ENCODE results near the gene PLXND1. TPM values are rescaled to one million over a fixed set of nuclear protein-coding genes. Genes with fewer than 3 reads are reported as not detected.

The PLXND1 gene
- total RNA-seq, 4 donors from 2014 or later = 155 to 300 (median 197) TPM

- WGBS, 2 donors = 6 to 63% methylated on average over 4 to 9 of the region's 16 CpGs
- TF ChIP-seq EP300 (IDR thresholded peaks at IDR 0.05) = no peak
- Histone ChIP-seq H3K9me3 (no peaks in the 10 kb centered on the region), H3K36me3 (peaks cover 0 to 82% (median 7%) of the 10 kb centered on the region in 3 donors), H3K4me1 (peaks cover 0 to 99% (median 80%) of the 10 kb centered on the region in 4 donors), H3K4me3 (no peak overlapping the region), H3K27ac (peak overlapping the region; percentile 69 to 95 (median 86)), H3K27me3 (no peaks in the 10 kb centered on the region)
- no peak for DNase-seq (ENCODE audit: low spot score in 2 of 2)
Observed at GRCh38 chr3:129560269-129560787, 46.1 kb downstream of the PLXND1 start.

- Histone ChIP-seq H3K9me3 (no peaks in the 10 kb centered on the region), H3K4me3 (no peak overlapping the region), H3K27me3 (no peaks in the 10 kb centered on the region), H3K4me1 (peaks cover 0 to 99% (median 84%) of the 10 kb centered on the region in 4 donors), H3K27ac (peak overlapping the region; percentile 69 to 95 (median 86)), H3K36me3 (peaks cover 0 to 75% (median under 1%) of the 10 kb centered on the region in 3 donors)
- TF ChIP-seq POLR2A (IDR thresholded peaks at IDR 0.05) = no peak
- TF ChIP-seq, protein P1, sequence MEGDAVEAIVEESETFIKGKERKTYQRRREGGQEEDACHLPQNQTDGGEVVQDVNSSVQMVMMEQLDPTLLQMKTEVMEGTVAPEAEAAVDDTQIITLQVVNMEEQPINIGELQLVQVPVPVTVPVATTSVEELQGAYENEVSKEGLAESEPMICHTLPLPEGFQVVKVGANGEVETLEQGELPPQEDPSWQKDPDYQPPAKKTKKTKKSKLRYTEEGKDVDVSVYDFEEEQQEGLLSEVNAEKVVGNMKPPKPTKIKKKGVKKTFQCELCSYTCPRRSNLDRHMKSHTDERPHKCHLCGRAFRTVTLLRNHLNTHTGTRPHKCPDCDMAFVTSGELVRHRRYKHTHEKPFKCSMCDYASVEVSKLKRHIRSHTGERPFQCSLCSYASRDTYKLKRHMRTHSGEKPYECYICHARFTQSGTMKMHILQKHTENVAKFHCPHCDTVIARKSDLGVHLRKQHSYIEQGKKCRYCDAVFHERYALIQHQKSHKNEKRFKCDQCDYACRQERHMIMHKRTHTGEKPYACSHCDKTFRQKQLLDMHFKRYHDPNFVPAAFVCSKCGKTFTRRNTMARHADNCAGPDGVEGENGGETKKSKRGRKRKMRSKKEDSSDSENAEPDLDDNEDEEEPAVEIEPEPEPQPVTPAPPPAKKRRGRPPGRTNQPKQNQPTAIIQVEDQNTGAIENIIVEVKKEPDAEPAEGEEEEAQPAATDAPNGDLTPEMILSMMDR (IDR thresholded peaks at IDR 0.05) = no peak
- DNase-seq (ENCODE audit: low spot score in 2 of 2) = no peak
- WGBS, 2 donors = 81 to 83% methylated on average over 15 to 20 of the region's 20 CpGs
Observed at GRCh38 chr3:129559565-129560079, 46.9 kb downstream of the PLXND1 start.

- Histone ChIP-seq H3K9me3 (no peaks in the 10 kb centered on the region), H3K27ac (peak overlapping the region in 3 of 4 donors; percentile 83 to 95 (median 90)), H3K4me3 (no peak overlapping the region), H3K36me3 (peaks cover 0 to 69% (median 0%) of the 10 kb centered on the region in 3 donors), H3K27me3 (no peaks in the 10 kb centered on the region), H3K4me1 (peaks cover 0 to 99% (median 84%) of the 10 kb centered on the region in 4 donors)
- DNase-seq (ENCODE audit: low spot score in 2 of 2) = no peak
- TF ChIP-seq EP300 (IDR thresholded peaks at IDR 0.05) (no peak), POLR2A (IDR thresholded peaks at IDR 0.05) (no peak)
- TF ChIP-seq, protein P1 (IDR thresholded peaks at IDR 0.05) = no peak
- WGBS, 2 donors = 69 to 71% methylated on average over 10 to 11 of the region's 11 CpGs
Observed at GRCh38 chr3:129558772-129559564, 47.5 kb downstream of the PLXND1 start.

- TF ChIP-seq EP300 (IDR thresholded peaks at IDR 0.05) (no peak), POLR2A (IDR thresholded peaks at IDR 0.05) (no peak)
- TF ChIP-seq, protein P1 (IDR thresholded peaks at IDR 0.05) = no peak
- peak overlapping the region in 3 of 4 donors; percentile 8 to 95 (median 90) for H3K27ac ChIP-seq
- H3K4me3 ChIP-seq = no peak overlapping the region
- H3K27me3 ChIP-seq = no peaks in the 10 kb centered on the region
- H3K4me1 ChIP-seq = peaks cover 0 to 99% (median 83%) of the 10 kb centered on the region in 4 donors
- DNase-seq (ENCODE audit: low spot score in 2 of 2) = no peak
- peaks cover 0 to 61% (median 0%) of the 10 kb centered on the region in 3 donors for H3K36me3 ChIP-seq
- H3K9me3 ChIP-seq = no peaks in the 10 kb centered on the region
- 71 to 76% methylated on average over 13 to 14 of the region's 15 CpGs for WGBS, 2 donors
Observed at GRCh38 chr3:129558081-129558771, 48.2 kb downstream of the PLXND1 start.

GRCh38 chr3:129557548-129557894 lies 49.0 kb downstream of the PLXND1 start:
- Histone ChIP-seq H3K4me3 (no peak overlapping the region), H3K4me1 (peaks cover 0 to 100% (median 82%) of the 10 kb centered on the region in 4 donors), H3K9me3 (no peaks in the 10 kb centered on the region), H3K27me3 (no peaks in the 10 kb centered on the region), H3K36me3 (peaks cover 0 to 54% (median 0%) of the 10 kb centered on the region in 3 donors), H3K27ac (peak overlapping the region in 3 of 4 donors; percentile 57 to 95 (median 90))
- TF ChIP-seq EP300 (IDR thresholded peaks at IDR 0.05) (peak in 1 of 2 donors; percentile 73), POLR2A (IDR thresholded peaks at IDR 0.05) (peak in 1 of 2 donors; percentile 9)
- TF ChIP-seq, protein P1 (IDR thresholded peaks at IDR 0.05) = no peak
- WGBS, 2 donors = 32 to 39% methylated on average over 11 of the region's 11 CpGs
- peak in 1 of 2 donors; percentile 70 for DNase-seq (ENCODE audit: low spot score in 2 of 2)

Data from tibial nerve (tissue), 4 donors.